Activated naive CD4-positive, alpha-beta T cell treated with anti-CD3 and anti-CD28 coated beads, Interleukin-2, amount 50 U/mL, for 16 hours (primary cell): ENCODE data around the gene NPHP3.
"Not testable (repeated sequence)": the region's sequence is repeated elsewhere in the genome, so short reads cannot be mapped to it uniquely, and the experiment has no call there.

ENCODE experiments used
- DNase-seq: peaks from one replicate; pipeline ENCODE4 v3.0.0-alpha.2; 2020

The NPHP3 gene, protein sequence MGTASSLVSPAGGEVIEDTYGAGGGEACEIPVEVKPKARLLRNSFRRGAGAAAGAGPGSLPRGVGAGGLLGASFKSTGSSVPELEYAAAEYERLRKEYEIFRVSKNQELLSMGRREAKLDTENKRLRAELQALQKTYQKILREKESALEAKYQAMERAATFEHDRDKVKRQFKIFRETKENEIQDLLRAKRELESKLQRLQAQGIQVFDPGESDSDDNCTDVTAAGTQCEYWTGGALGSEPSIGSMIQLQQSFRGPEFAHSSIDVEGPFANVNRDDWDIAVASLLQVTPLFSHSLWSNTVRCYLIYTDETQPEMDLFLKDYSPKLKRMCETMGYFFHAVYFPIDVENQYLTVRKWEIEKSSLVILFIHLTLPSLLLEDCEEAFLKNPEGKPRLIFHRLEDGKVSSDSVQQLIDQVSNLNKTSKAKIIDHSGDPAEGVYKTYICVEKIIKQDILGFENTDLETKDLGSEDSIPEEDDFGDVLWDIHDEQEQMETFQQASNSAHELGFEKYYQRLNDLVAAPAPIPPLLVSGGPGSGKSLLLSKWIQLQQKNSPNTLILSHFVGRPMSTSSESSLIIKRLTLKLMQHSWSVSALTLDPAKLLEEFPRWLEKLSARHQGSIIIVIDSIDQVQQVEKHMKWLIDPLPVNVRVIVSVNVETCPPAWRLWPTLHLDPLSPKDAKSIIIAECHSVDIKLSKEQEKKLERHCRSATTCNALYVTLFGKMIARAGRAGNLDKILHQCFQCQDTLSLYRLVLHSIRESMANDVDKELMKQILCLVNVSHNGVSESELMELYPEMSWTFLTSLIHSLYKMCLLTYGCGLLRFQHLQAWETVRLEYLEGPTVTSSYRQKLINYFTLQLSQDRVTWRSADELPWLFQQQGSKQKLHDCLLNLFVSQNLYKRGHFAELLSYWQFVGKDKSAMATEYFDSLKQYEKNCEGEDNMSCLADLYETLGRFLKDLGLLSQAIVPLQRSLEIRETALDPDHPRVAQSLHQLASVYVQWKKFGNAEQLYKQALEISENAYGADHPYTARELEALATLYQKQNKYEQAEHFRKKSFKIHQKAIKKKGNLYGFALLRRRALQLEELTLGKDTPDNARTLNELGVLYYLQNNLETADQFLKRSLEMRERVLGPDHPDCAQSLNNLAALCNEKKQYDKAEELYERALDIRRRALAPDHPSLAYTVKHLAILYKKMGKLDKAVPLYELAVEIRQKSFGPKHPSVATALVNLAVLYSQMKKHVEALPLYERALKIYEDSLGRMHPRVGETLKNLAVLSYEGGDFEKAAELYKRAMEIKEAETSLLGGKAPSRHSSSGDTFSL (N-terminal part only)

DNA sequence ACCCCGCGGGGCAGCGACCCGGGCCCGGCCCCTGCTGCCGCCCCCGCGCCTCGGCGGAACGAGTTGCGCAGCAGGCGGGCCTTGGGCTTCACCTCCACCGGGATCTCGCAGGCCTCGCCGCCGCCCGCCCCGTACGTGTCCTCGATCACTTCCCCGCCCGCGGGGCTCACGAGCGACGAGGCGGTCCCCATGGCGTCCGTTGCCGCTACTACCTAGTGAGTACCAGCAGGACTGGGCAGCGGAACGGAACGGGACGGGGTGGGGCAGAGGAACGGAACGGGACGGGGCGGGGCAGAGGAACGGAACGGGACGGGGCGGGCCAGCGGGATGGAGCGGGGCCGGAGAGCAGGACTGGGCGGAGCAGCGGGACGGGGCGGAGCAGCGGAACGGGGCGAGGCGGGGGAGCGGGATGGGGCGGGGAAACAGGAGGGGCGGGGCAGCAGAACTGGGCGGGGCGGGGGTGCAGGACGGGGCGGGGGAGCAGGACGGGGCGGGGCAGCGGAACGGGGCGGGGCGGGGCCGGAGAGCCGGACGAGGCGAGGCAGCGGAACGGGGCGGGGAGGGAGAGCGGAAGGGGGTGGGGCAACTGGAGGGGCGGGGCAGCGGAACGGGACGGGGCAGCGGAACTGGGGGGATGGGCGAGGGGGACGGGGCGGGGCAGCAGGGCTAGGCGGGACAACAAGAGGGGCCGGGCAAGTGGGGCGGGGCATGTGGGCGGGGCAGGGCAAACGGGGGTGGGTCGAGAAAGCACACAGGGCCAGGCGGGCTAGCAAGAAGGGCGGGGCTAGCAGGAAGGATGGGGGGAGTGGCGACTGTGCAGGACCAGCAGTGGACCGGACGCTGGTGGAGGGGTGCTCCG, at the start of gene NPHP3:
Gene NPHP3, minus strand, starts transcription at position 245 of the 859 bp plus-strand sequence. Its CDS starts 54 bp downstream, at position 191.
- peak; percentile 91 for DNase-seq

DNA sequence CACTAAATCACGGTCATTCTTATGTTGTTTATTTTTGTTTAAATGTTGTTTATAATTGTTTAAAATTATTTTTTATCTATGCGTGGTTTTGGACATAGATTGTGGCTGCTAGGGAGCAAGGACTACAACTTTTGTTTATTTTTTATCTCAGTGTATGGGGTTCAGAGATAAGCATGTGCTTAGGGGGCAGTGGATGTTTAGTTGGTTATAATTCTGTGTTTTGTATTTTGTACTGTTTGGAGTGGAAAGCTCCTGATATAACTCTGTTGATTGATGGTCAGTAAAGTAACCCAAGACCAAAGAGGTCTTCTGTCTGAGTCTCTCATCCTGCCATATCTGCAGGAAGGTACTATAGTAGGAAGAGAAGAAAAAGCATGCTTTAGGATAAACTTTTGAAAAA, 36.5 kb upstream of the NPHP3 start:
- no peak for DNase-seq

DNA sequence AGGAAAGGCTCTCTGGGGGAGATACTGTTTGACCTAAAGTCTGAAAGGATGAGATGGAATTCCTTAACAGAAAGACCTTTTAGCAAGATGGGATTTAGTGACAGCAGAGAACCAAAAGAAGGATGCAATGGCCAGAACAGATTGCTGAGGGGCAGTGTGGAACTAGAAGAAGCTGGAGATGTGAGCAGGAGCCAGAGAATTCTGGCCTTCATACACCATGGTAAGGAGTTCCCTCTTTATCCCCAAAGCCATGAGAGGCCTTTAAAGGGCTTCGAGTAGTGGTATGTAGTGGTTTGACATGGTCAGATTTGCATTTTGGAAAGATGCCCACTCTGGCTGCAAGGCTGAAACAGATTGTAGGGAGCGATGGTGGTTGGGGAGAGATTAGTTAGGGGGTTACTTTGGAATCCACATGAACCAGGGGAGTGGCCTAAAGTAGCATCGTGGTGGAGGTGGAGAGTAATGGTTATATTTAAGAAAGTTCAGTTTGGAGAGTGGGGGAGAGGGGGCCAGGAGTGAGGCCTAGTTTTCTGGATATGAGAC, 34.0 kb upstream of the NPHP3 start:
- no peak for DNase-seq

DNA sequence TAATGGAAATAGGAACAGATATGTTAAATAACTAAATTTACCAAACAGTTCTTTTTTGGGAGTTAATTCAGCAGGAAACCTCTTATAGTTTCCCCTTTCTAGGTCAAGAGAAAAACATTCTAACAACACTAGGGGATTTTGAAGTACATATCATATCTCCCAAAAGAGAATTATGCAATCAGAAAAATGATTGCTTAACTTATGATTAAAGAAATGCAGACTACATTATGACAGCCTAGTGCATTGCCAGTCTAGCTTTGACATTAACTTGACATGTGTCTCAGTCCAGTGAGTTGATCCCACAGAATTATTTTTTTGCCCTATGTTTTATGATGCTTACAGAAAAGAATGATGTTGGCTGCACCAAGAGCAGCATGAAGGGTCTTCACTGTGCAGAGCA, 31.7 kb upstream of the NPHP3 start:
- no peak for DNase-seq

DNA sequence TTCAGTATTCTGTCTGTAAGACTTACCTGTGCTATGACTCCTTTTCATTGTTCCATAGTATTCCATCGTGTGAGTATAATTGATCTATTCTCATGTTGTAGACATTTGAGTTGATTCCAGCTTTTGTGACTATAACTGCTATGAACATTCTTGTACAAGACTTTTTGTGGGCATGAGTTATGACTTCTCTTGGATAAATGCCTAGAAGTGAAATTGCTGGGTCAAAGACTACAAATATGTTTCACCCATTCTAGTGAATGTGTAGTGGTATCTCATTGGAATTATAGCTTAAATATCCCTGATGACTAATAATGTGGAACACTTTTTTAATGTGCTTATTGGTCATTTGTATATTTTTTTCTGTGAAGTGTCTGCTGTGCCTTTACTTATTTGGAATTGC, 27.6 kb upstream of the NPHP3 start:
- no peak for DNase-seq

DNA sequence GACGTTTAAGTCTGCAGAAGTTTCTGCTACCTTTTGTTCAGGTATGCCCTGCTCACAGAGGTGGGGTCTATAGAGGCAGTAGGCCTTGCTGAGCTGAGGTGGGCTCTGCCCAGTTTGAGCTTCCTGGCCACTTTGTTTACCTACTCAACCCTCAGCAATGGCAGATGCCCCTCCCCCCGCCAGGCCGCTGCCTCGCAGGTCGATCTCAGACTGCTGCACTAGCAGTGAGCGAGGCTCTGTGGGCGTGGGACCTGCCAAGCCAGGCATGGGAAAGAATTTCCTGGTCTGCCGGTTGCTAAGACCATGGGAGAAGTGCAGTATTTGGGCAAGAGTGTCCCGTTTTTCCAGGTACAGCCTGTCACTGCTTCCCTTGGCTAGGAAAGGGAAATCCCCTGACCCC, 24.5 kb upstream of the NPHP3 start:
- DNase-seq, result not testable (repeated sequence)

DNA sequence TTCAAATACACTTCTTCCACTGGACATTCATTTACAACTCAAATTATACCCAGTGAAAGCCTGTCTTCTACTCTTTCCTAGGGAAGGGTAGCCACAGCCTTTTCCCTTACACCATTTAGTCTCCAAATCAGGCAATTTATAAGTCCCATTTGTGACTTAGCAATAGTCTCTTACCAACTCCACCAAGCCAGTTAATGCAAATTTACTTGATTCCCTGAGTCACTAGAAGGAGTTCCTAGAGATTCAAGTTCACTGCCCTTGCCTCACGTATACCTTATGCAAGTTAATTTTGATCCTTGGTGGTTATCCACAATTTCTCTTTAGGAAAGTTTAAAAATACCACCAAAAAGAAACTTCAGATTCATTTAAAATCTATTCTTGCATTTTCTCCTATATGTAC, 16.1 kb upstream of the NPHP3 start:
- DNase-seq, result no peak

DNA sequence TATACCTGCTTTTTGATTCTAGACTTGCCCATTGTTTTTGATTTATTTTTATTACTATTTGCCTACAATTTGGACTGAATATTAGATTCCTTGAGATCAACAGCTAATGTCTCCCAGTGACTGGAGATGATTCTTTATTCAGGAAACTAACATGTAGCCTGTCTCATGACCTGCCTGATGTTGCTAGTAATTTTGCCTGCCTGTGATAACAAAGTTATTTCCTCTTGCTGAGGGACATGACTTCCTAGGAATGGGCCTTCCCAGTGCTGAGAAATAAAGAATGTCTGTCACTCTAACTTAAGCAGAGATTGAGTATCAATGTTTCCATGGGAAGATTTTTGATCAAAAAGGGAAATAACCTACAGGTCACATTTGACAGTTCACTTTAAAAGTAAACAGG, 13.4 kb upstream of the NPHP3 start:
- DNase-seq, result no peak

DNA sequence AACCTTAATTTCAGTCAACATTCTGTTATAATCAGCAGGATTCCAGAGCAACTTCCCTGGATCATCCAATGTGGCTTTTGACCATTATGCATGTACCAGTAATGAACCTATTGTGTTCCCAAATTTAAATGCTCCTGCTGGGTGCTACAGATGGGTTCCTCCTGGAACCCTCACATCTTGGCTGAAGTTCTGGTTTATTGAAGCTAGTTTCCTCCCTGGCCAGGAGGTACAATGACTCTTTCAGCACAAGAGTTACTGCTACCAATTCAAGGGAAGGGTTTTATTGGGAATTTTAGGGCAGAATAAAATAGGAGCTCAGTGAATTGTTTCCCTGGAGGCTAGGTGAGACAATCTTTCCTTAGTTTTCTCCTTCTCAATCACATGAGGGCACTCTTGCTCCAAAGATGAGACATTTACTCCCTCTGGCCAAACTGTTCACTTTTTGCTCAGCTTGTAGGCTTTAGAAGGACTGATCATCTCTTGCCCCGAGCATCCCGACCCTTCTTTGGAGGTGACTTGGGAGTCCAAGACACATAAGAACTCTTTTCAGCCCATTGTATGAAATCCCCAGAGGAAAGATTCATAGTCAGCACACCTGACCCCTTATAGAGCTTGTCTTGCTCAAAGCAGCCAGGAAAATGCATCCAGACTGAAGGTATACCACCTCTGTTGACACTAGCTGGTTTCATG, 8.8 kb upstream of the NPHP3 start:
- no peak for DNase-seq

DNA sequence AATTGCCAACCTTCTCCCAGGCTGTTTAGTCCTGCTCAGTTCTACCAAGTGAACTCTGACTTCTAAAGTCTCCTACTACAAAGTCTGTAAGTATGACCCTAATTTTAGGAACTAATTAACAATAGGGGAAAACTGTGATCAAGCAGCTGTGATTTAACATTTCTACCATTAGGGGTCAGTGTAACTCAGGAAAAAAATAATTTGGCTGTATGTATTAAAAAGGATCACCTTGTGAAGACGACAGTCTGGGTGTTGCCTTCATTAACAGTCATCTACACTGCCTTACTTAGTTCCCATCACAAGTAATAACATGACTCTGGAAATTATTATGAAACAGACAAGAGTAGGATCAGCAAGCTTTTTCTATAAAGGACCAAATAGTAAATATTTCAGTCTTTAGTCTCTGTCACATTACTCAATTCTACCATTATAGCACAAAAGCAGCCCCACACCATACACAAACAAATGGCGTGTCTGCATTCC, 4.2 kb upstream of the NPHP3 start:
- no peak for DNase-seq

DNA sequence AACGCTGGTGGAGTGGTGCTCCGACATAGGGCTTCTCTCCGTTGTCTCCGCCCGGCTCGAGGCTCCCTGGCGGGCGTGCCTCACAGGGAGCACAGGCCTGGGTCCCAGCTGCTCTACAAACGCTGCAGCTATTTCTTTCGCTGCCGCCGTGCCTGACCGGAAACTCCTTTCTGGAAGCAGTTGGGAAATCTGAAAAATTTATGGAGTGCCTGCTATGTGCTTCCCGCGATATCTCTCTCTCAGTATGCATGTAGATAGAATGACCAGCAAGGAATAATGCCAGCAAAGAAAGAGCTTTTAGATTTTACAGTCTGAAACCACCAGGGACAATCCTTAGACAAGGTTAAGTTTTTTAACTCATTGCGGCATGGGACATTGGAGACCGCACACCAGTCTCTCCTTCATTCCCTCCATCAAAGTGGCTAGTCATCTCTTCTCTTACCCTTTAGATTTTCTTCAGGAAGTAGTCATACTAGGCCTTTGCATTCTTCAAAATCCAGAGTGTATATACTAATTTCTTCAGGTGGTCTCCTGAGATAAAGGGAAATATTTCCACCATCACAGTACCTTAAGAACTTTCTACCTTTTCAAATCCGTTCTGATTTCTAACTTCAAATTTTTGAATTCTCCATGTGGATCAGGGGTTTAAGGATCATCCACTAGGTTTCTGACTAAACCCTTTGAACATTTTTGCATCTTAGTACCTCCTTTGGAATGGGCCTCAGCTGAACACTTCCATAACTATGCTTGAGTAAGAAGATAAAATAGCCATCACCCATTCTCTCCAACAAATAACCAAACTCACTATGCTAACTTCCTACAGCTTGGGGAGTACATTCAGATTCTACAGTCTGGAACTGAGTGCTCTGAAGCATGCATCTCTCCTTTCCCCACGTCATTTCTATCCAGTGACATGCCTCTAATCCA, 1.1 kb upstream of the NPHP3 start:
- DNase-seq, result no peak

DNA sequence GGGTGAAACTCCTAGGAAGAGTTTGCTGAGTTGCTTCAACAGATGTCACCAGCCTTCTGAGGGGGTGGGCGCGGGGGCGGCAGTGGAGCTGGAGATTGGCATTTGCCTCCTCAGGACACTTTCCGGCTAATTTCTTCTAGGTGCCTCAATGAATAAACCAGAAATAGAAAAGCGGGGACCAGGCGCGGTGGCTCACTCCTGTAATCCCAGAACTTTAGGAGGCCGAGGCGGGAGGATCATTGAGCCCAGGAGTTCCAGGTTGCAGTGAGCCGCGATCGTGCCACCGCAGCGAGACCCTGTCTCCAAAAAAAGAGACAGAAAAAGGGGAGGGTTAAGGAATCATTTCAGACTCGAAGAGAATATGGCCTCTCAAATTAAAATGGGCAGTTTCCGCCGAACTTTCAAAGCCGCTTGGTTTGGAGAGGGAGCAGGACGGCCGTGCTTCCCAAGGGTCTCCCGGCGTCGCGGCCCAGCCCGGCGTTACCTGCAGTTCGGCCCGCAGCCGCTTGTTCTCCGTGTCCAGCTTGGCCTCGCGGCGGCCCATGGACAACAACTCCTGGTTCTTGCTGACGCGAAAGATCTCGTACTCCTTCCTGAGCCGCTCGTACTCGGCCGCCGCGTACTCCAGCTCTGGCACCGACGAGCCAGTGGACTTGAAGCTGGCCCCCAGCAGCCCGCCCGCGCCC, 587 bp downstream of the NPHP3 start:
- DNase-seq, result no peak

DNA sequence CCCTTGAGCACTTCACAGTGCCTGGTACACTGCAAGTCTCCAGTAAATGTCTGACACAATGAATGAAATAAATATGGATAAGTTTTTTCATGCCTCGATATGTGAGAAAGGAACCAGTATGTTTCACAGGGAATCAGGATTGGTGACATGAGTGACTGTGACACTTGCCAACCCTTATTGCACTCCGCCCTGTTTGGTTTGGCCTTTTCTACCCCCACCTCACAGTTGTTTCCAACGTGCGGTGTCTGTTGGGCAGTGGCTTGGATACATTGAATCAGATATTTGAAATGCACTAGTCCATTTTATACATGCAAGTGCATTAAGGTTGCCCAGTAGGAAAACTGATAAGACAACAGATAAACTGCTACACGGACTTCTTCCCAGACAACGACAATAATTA, 2.0 kb downstream of the NPHP3 start:
- DNase-seq, result no peak

DNA sequence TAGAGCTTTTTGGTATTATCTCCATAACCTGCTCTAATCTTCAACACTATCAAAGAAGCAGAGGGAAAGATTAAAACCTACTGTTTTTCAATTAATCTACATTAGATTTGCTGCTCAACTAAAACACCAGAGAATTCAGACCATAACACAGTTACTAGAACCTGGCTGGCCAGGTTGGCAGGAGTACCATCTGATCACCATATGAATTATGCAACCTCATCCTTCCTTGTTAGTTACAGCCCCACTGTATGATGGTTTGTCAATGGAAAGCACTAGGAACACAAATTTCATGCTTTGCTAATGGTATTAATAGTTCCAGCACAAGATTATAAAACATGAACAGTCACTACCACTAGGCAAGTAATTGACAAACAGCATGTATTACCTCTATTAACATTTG, 5.8 kb downstream of the NPHP3 start:
- no peak for DNase-seq

DNA sequence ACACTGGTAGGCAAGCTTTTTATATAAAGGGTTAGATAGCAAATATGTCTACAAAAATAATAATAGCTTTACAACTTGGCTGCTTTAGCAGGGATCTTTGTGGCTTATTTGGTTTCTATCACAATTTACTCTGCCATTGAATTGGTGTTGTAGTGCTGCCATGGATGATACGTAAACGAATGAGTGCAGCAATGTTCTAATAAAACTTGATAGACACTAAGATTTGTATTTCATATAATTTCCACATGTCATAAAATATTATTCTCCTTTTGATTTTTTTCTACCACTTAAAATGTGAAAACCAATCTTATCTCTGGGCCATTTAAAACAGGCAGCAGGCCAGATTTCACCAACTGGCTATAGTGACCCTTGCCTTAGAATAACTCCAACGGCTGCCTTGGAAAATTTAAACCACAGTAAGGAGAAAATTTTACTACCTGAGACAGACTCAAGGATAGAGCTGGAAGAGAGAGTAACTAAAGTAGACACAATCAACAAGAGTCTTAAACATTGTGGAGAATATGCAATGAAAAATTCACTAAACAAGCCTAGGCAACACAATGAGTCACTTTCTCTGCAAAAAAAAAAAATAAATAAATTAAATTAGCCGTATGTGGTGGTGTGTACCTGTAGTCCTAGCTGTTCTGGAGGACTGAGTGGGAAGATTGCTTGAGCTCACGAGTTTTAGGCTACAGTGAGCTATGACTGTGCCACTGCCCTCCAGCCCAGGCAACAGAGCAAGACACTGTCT, 8.1 kb downstream of the NPHP3 start:
- no peak for DNase-seq

DNA sequence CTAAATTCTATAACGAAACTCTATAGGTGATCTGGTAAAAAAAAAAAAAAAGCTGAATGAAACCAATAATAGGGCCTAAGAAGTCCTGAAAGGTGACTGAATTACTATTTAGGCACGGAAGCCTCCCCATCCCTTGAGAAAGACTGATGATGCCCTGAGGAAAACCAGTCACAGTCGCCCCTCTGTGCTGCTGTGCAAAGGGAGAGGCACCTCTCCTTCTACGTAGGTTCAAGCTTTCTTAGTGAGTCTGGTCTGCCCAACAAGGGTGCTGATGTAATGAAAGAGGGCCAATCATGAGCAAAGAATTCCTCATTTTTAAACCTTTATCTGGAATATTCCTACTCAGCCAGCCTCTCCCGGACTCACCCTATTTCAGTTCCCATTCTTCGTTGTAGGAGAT, 11.9 kb downstream of the NPHP3 start:
- no peak for DNase-seq

DNA sequence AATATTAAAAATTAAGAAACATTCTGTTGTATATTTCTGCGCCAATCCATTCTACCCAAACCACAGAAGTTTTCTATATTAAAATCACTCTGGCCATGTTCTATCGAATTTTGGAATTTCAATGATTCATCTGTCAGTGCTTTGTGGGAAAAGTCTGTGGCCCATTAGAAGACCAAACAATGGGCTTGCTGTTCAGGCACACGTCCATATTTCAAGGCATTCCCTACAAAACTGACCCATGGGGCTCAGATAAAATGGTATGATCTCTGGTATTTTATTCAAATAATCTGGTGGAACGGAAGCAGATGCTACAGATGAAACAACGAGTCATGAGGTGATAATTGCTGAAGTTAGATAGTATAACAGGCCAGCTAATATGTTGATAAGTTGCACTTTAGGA, 12.4 kb downstream of the NPHP3 start:
- DNase-seq, result no peak

DNA sequence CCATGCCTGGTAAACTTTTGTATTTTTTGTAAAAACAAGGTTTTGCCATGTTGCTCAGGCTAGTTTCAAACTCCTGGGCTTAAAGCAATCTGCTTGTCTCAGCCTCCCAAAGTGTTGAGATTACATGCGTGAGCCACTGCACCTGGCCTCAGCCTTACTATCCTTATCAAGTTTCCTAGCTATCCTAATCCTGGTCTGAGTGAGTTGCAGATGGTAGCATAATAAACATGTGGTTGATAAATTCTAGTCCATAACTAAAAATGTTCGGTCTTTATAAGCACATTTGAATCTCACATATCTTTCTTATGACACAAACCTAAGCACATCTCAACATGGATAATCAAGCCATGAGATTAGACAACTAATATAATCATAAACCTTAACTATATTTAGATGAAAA, 18.5 kb downstream of the NPHP3 start:
- no peak for DNase-seq

DNA sequence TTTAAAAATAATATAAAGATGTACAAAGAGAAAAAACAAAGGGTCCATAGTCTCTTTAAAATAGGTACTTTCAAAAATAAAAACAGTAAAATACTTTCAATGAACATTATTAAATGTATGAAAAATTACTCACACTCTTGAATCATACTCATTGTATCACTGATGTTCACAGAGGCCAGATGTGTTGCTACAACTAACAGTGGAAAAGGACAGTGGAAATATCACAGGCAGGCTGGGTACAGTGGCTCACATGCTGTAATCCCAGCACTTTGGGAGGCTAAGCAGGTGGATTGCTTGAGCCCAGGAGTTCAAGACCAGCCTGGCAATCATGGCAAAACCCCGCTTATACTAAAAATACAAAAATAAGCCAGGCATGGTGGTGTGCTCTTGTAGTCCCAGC, 26.8 kb downstream of the NPHP3 start:
- no peak for DNase-seq
